ENCODE results near the gene OSGEP. TPM values are rescaled to one million over a fixed set of nuclear protein-coding genes. Genes with fewer than 3 reads are reported as not detected.
A peak's percentile ranks its signal among the peaks of the same experiment; 100 is the strongest.

OSGEP gene
- total RNA-seq, 2 experiments from 2014 or later = 39.5 to 40.7 TPM

- ChIA-PET CTCF (interaction anchor here (0.7 to 1.9 kb wide), 5 partner anchors 11 to 90 kb away, joined by 3 to 6 read pairs (median 4); partner anchors contain the start of gene PIP4P1), POLR2A (interaction anchor here (0.9 to 1.6 kb wide), 3 partner anchors 12 to 55 kb away, joined by 3 to 5 read pairs (median 3); partner anchors contain the start of genes APEX1 and OSGEP)
- Mint-ChIP-seq H3K36me3 (ENCODE audit: low read depth) (no peaks in the 10 kb centered on the region), H3K27ac (no peak overlapping the region), H3K27me3 (no peaks in the 10 kb centered on the region), H3K9me3 (no peaks in the 10 kb centered on the region), H3K4me1 (ENCODE audit: low read depth) (peaks cover 24% of the 10 kb centered on the region), H3K4me3 (no peak overlapping the region)
- ATAC-seq = no peak
- intact Hi-C loops (cut with micrococcal nuclease) = no loop called here
- DNase-seq = no peak
- TF ChIP-seq CTCF (IDR thresholded peaks at IDR 0.05) = no peak
Observed at GRCh38 chr14:20417250-20418186, 37.1 kb downstream of the OSGEP start.

DNA sequence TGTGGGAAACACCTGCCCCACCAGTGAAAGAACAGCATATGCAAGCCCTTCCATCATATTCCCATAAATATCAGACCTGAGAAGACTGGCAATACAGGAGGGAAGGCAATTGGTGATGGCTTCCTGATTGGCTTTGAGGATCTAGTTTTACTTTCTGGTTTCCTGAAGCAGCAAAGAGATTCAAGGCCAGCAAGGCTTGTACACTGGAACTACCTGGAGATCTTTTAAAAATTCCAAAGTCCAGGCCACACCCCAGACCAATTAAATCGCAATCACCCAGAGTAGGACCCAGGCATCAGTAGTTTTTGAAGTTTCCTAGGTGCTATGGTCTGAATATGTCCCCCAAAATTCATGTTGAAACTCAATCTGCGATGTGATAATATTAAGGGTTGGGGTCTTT, 38.4 kb downstream of the OSGEP start:
- Mint-ChIP-seq H3K36me3 (ENCODE audit: low read depth) (no peaks in the 10 kb centered on the region), H3K4me1 (ENCODE audit: low read depth) (peaks cover 32% of the 10 kb centered on the region), H3K27me3 (no peaks in the 10 kb centered on the region), H3K4me3 (no peak overlapping the region), H3K9me3 (no peaks in the 10 kb centered on the region), H3K27ac (peak overlapping the region; percentile 49)
- TF ChIP-seq CTCF (IDR thresholded peaks at IDR 0.05) = no peak
- ChIA-PET CTCF (interaction anchor here (0.6 to 3.9 kb wide), 36 partner anchors 8 to 268 kb away, joined by 3 to 72 read pairs (median 5); partner anchors contain the start of genes APEX1, CCNB1IP1, OSGEP and PIP4P1), POLR2A (interaction anchor here (0.6 to 4.7 kb wide), 6 partner anchors 12 to 73 kb away, joined by 4 to 43 read pairs (median 18); partner anchors contain the start of genes APEX1, OSGEP, PARP2 and PNP)
- ATAC-seq (no peak), DNase-seq (no peak)
- intact Hi-C loops (cut with micrococcal nuclease) = no loop called here

- Mint-ChIP-seq H3K4me3 (no peak overlapping the region), H3K4me1 (ENCODE audit: low read depth) (peaks cover 36% of the 10 kb centered on the region), H3K36me3 (ENCODE audit: low read depth) (no peaks in the 10 kb centered on the region), H3K27ac (peak overlapping the region; percentile 49), H3K27me3 (no peaks in the 10 kb centered on the region), H3K9me3 (no peaks in the 10 kb centered on the region)
- ChIA-PET CTCF (interaction anchor here (0.6 to 3.9 kb wide), 39 partner anchors 9 to 269 kb away, joined by 3 to 72 read pairs (median 5); partner anchors contain the start of genes APEX1, CCNB1IP1, OSGEP and PIP4P1), POLR2A (interaction anchor here (0.6 to 4.7 kb wide), 7 partner anchors 13 to 73 kb away, joined by 4 to 43 read pairs (median 14); partner anchors contain the start of genes APEX1, OSGEP, PARP2 and PNP)
- intact Hi-C loops (cut with micrococcal nuclease) = no loop called here
- ATAC-seq (peak; percentile 52), DNase-seq (peak; percentile 61)
- TF ChIP-seq CTCF (IDR thresholded peaks at IDR 0.05) = peak; percentile 85
Observed at GRCh38 chr14:20415782-20416206, 38.8 kb downstream of the OSGEP start.

- H3K9me3 Mint-ChIP-seq = no peaks in the 10 kb centered on the region
- POLR2A ChIA-PET = interaction anchor here (0.7 to 4.7 kb wide), 12 partner anchors 12 to 269 kb away, joined by 3 to 43 read pairs (median 6); partner anchors contain the start of genes APEX1, OSGEP, PARP2 and PIP4P1
- CTCF ChIA-PET = interaction anchor here (0.9 to 3.9 kb wide), 14 partner anchors 9 to 277 kb away, joined by 3 to 72 read pairs (median 10); partner anchors contain the start of genes APEX1, CCNB1IP1, OSGEP and PIP4P1
- H3K27ac Mint-ChIP-seq = peak overlapping the region; percentile 97
- TF ChIP-seq CTCF (IDR thresholded peaks at IDR 0.05) = no peak
- no peaks in the 10 kb centered on the region for H3K27me3 Mint-ChIP-seq
- H3K4me1 Mint-ChIP-seq (ENCODE audit: low read depth) = peaks cover 45% of the 10 kb centered on the region
- H3K36me3 Mint-ChIP-seq (ENCODE audit: low read depth) = peaks cover 2% of the 10 kb centered on the region
- DNase-seq (peak; percentile 45), ATAC-seq (peak; percentile 45)
- H3K4me3 Mint-ChIP-seq = peak overlapping the region; percentile 92
- intact Hi-C loops (cut with micrococcal nuclease) = loop anchor here (2.0 to 5.0 kb wide), 3 partner anchors 41 to 199 kb away; partner anchors contain the start of genes APEX1, CCNB1IP1 and OSGEP
Observed at GRCh38 chr14:20413744-20414082, 40.9 kb downstream of the OSGEP start.

Measured in activated CD8-positive, alpha-beta T cell treated with anti-CD3 and anti-CD28 coated beads for 36 hours (primary cell).